Activated CD8-positive, alpha-beta memory T cell treated with anti-CD3 and anti-CD28 coated beads for 1 hour (primary cell): ENCODE results near the gene FLOT1.
"Not testable (repeated sequence)": the region's sequence is repeated elsewhere in the genome, so short reads cannot be mapped to it uniquely, and the experiment has no call there.

Experiments used
- DNase-seq, 2 donors: peaks; one replicate each; pipeline ENCODE4 v3.0.0-alpha.2; 2020; ENCODE audit warnings: low read depth in 1 of 2; ENCODE audit errors: extremely low read depth in 1 of 2

The FLOT1 gene

GRCh38 chr6:30723843-30724741 lies 18.4 kb downstream of the FLOT1 start:
- not testable (repeated sequence) for DNase-seq

GRCh38 chr6:30723159-30723842 lies 19.2 kb downstream of the FLOT1 start:
- DNase-seq = not testable (repeated sequence)

- peak; percentile 65 to 76 for DNase-seq
Measured at GRCh38 chr6:30722280-30723112, 20.0 kb downstream of the FLOT1 start.

GRCh38 chr6:30722025-30722279 lies 20.5 kb downstream of the FLOT1 start:
- DNase-seq = not testable (repeated sequence)

- peak; percentile 87 to 97 for DNase-seq
Measured at GRCh38 chr6:30721198-30722024, 21.1 kb downstream of the FLOT1 start.

- no peak for DNase-seq
Measured at GRCh38 chr6:30720738-30721197, 21.7 kb downstream of the FLOT1 start.

GRCh38 chr6:30719791-30720737 lies 22.4 kb downstream of the FLOT1 start, which contains the start of gene TUBB:
Gene TUBB, plus strand, starts transcription at chr6:30720352. Its CDS starts 155 bp downstream, at chr6:30720507.
- DNase-seq = peak; percentile 84 to 92

GRCh38 chr6:30719356-30719755 lies 23.1 kb downstream of the FLOT1 start:
- DNase-seq = no peak

- DNase-seq = not testable (repeated sequence)
Measured at GRCh38 chr6:30717845-30718720, 24.4 kb downstream of the FLOT1 start.

- peak; percentile 95 to 98 for DNase-seq
Measured at GRCh38 chr6:30717129-30717844, 25.2 kb downstream of the FLOT1 start, which contains the start of gene MDC1. Gene MDC1, minus strand, starts transcription at chr6:30717281. Its CDS starts 2,106 bp downstream, at chr6:30715175.

GRCh38 chr6:30716879-30717128 lies 25.7 kb downstream of the FLOT1 start:
- DNase-seq = no peak

- DNase-seq = no peak
Measured at GRCh38 chr6:30714263-30714662, 28.2 kb downstream of the FLOT1 start.

GRCh38 chr6:30712441-30712945 lies 30.0 kb downstream of the FLOT1 start:
- no peak for DNase-seq

GRCh38 chr6:30711758-30712380 lies 30.6 kb downstream of the FLOT1 start:
- no peak for DNase-seq

- no peak for DNase-seq
Measured at GRCh38 chr6:30709101-30709868, 33.2 kb downstream of the FLOT1 start.

GRCh38 chr6:30707281-30707850 lies 35.1 kb downstream of the FLOT1 start:
- DNase-seq = no peak
